ENCODE measurements around the gene ZFPL1. TPM values are rescaled to one million over a fixed set of nuclear protein-coding genes. Genes with fewer than 3 reads are reported as not detected.

Gene ZFPL1
- total and polyA plus RNA-seq, 9 of the 15 experiments (the other 6 are each of a cell fraction or from before 2014, with no cell fraction given) = 3.7 to 37.5 (median 22.7) TPM

GRCh38 chr11:65087827-65088226, 3.8 kb downstream of the ZFPL1 start (continued):
- TF ChIP-seq AFF4 (CRISPR knock-in tag; IDR thresholded peaks at IDR 0.05) = no peak
- peak; percentile 35 for TF ChIP-seq POLR2G (IDR thresholded peaks at IDR 0.05; ENCODE audit: low read depth, low read length)

- no peak for FAIRE-seq
- BruUV-seq (replicated peaks) = no TSS peak
- in situ Hi-C loops (cut with MboI) = no loop called here
- TF ChIP-seq POLR2AphosphoS2 (IDR thresholded peaks at IDR 0.05; ENCODE audit: low read length) (0 out of 2 replicates have a peak, but pooled peaks have one; percentile 3), NKRF (IDR thresholded peaks at IDR 0.05; ENCODE audit: borderline replicate concordance) (no peak)
- POLR2A ChIA-PET = interaction anchor here (0.6 to 1.8 kb wide), 7 partner anchors 13 to 409 kb away, joined by 3 to 4 read pairs (median 3); partner anchors contain the start of gene MALAT1
- no peaks in the 10 kb centered on the region for H3K27me3 ChIP-seq (ENCODE audit: control insufficient read depth in 2 of 2, insufficient read depth in 2 of 2, low read length in 2 of 2)
- H3K79me2 ChIP-seq (ENCODE audit: control insufficient read depth, insufficient read depth, low read length) = peaks cover 11% of the 10 kb centered on the region
- ATAC-seq = peak; percentile 18; the same call in 2 of the 3 replicates
- 83% methylated on average over 4 of the region's 4 CpGs for WGBS (ENCODE audit: insufficient coverage, low coverage, missing lambda C conversion rate)
- no peak overlapping the region for H3K27ac ChIP-seq (ENCODE audit: extremely low read depth, low read depth, low read length)
- no peak for DNase-seq (ENCODE audit: extremely low read depth in 1 of 4, low spot score in 3 of 4)
- H4K20me1 ChIP-seq (replicated peaks; ENCODE audit: control insufficient read depth, insufficient read depth, low read length) = no peaks in the 10 kb centered on the region
- H3K4me2 ChIP-seq (ENCODE audit: insufficient read depth, low read length) = no peak overlapping the region
- H3K36me3 ChIP-seq (ENCODE audit: control insufficient read depth, insufficient read depth, low read length) = peaks cover 43% of the 10 kb centered on the region
- no peak overlapping the region for H3K9ac ChIP-seq (ENCODE audit: insufficient read depth in 1 of 2, low read depth in 2 of 2, low read length in 2 of 2)
- no peaks in the 10 kb centered on the region for H3K9me1 ChIP-seq (ENCODE audit: control insufficient read depth, insufficient read depth, low read length)
- CTCF ChIA-PET (ENCODE audit: low intra/inter-chr PET ratio) = no interaction called here
- intact Hi-C loops (cut with micrococcal nuclease) = no loop called here
- H2AFZ ChIP-seq (ENCODE audit: low read depth, low read length) = no peak overlapping the region
- no peaks in the 10 kb centered on the region for H3K9me3 ChIP-seq (replicated peaks; ENCODE audit: control insufficient read depth, insufficient read depth, low read depth, low read length)
- H3K4me1 ChIP-seq (replicated peaks in 1 of 2; ENCODE audit: control insufficient read depth in 2 of 2, insufficient read depth in 2 of 2, low read length in 2 of 2) = peaks cover 8% of the 10 kb centered on the region in 2 experiments
- no peak overlapping the region for H3K4me3 ChIP-seq
Observed at GRCh38 chr11:65089621-65090020, 5.6 kb downstream of the ZFPL1 start.

All from K562 (cell line).